IMR-90 (cell line): Measurements from ENCODE around the gene S100A3. TPM values are rescaled to one million over a fixed set of nuclear protein-coding genes. Genes with fewer than 3 reads are reported as not detected.

Experiments used
- ATAC-seq: fragments of 200-7000 bp; cut with Tn5 transposase; 2 replicates; pipeline ENCODE4 v1.9.1; 2020; ENCODE audit warnings: low read depth, mild to moderate bottlenecking, moderate library complexity
- BruUV-seq: library from RNA; stranded (reverse); fragments of 400-500 nt; replicated peaks from 2 replicates; lab custom pipeline; 2021; lab: Mats Ljungman, UMichigan
- CTCF ChIA-PET: fragments of 300-600 bp; formaldehyde crosslinking; extraction: SDS; loops from one replicate; lab custom pipeline; 2021; ENCODE audit warnings: antibody characterized with exemption; lab: Yijun Ruan, JAX
- POLR2A ChIA-PET: fragments of 300-600 bp; sonication (Branson Sonifier 250); formaldehyde crosslinking; loops from one replicate; lab custom pipeline; 2022; ENCODE audit warnings: antibody characterized with exemption; ENCODE audit not compliant: unreplicated experiment; lab: Charles Lee
- DNase-seq: peaks from one replicate; pipeline ENCODE4 v3.0.0; 2013
- H2AFZ ChIP-seq: replicated peaks from 2 replicates; pipeline ENCODE3; 2013; ENCODE audit warnings: low read length, mild to moderate bottlenecking; ENCODE audit not compliant: poor library complexity
- H2AK5ac ChIP-seq: 2 replicates; pipeline ENCODE4 v1.6.1; 2013; ENCODE audit warnings: low read depth, low read length, inconsistent platforms
- H2AK9ac ChIP-seq: replicated peaks from 2 replicates; pipeline ENCODE3; 2013; ENCODE audit warnings: mild to moderate bottlenecking, low read depth, low read length, moderate library complexity; ENCODE audit not compliant: poor library complexity
- H2BK120ac ChIP-seq: 2 replicates; pipeline ENCODE4 v1.6.1; 2013; ENCODE audit warnings: low read depth, low read length, inconsistent platforms
- H2BK15ac ChIP-seq: 3 replicates; pipeline ENCODE4 v1.6.1; 2013; ENCODE audit warnings: low read depth, low read length, inconsistent platforms
- H2BK20ac ChIP-seq: 2 replicates; pipeline ENCODE4 v1.6.1; 2013; ENCODE audit warnings: low read depth, mild to moderate bottlenecking, inconsistent platforms, low read length, moderate library complexity
- H2BK5ac ChIP-seq: 2 replicates; pipeline ENCODE4 v1.6.1; 2013; ENCODE audit warnings: mild to moderate bottlenecking, low read depth, low read length, inconsistent platforms; ENCODE audit not compliant: poor library complexity, severe bottlenecking
- H3K14ac ChIP-seq: replicated peaks from 2 replicates; pipeline ENCODE4 v1.6.1; 2013; ENCODE audit warnings: low read depth, low read length, inconsistent platforms
- H3K18ac ChIP-seq: 2 replicates; pipeline ENCODE4 v1.6.1; 2013; ENCODE audit warnings: low read depth, low read length, control low read depth
- H3K23ac ChIP-seq: 2 replicates; pipeline ENCODE4 v1.6.1; 2013; ENCODE audit warnings: low read depth, low read length, inconsistent platforms
- H3K27ac ChIP-seq: 2 replicates; pipeline ENCODE4 v1.5.1; 2013; ENCODE audit warnings: mild to moderate bottlenecking, control low read depth, low read length; ENCODE audit not compliant: insufficient read depth
- H3K27me3 ChIP-seq: 2 replicates; pipeline ENCODE4 v1.6.1; 2013; ENCODE audit warnings: low read length; ENCODE audit not compliant: control insufficient read depth, insufficient read depth
- H3K36me3 ChIP-seq: 2 replicates; pipeline ENCODE4 v1.6.1; 2013; ENCODE audit warnings: low read length, mixed read lengths; ENCODE audit not compliant: control insufficient read depth, insufficient read depth
- H3K4ac ChIP-seq: 2 replicates; pipeline ENCODE4 v1.6.1; 2013; ENCODE audit warnings: low read depth, low read length, inconsistent platforms
- H3K4me1 ChIP-seq: 2 replicates; pipeline ENCODE4 v1.6.1; 2013; ENCODE audit warnings: low read length, mixed read lengths; ENCODE audit not compliant: control insufficient read depth, insufficient read depth
- H3K4me2 ChIP-seq: 2 replicates; pipeline ENCODE4 v1.6.1; 2013; ENCODE audit warnings: low read depth, mild to moderate bottlenecking, control low read depth, low read length, moderate library complexity
- H3K4me3 ChIP-seq: 2 replicates; pipeline ENCODE4 v1.5.1; 2013; ENCODE audit warnings: low read depth, mild to moderate bottlenecking, control low read depth, low read length, moderate library complexity; ENCODE audit not compliant: insufficient read depth
- H3K56ac ChIP-seq: 2 replicates; pipeline ENCODE4 v1.6.1; 2013; ENCODE audit warnings: low read length, inconsistent platforms; ENCODE audit not compliant: insufficient read depth; ENCODE audit errors: extremely low read depth
- H3K79me1 ChIP-seq, 2 experiments: 2 replicates each; pipeline ENCODE4 v1.6.1; 2013; ENCODE audit warnings: low read length in 2 of 2, inconsistent platforms in 1 of 2, low read depth in 1 of 2
- H3K9ac ChIP-seq: 2 replicates; pipeline ENCODE4 v1.6.1; 2013; ENCODE audit warnings: low read depth, low read length, control low read depth
- H3K9me1 ChIP-seq: 2 replicates; pipeline ENCODE4 v1.6.1; 2013; ENCODE audit warnings: low read length, inconsistent platforms; ENCODE audit not compliant: insufficient read depth
- H3K9me3 ChIP-seq: 2 replicates; pipeline ENCODE4 v1.6.1; 2013; ENCODE audit warnings: low read length; ENCODE audit not compliant: control insufficient read depth, insufficient read depth
- H4K20me1 ChIP-seq: 2 replicates; pipeline ENCODE4 v1.6.1; 2013; ENCODE audit warnings: low read length, inconsistent platforms; ENCODE audit not compliant: insufficient read depth
- H4K5ac ChIP-seq: 2 replicates; pipeline ENCODE4 v1.6.1; 2013; ENCODE audit warnings: mild to moderate bottlenecking, low read depth, low read length, control low read depth
- H4K8ac ChIP-seq, 2 experiments: 2 replicates each; pipeline ENCODE4 v1.6.1; 2013; ENCODE audit warnings: low read depth in 2 of 2, low read length in 2 of 2, control low read depth in 1 of 2, inconsistent platforms in 1 of 2
- H4K91ac ChIP-seq: 2 replicates; pipeline ENCODE4 v1.6.1; 2013; ENCODE audit warnings: low read depth, low read length, inconsistent platforms; ENCODE audit not compliant: insufficient read depth
- BHLHE40 ChIP-seq: fragments of 150-350 bp; IDR thresholded peaks from 2 replicates; pipeline ENCODE4 v1.6.1; 2016; ENCODE audit warnings: mild to moderate bottlenecking, low read depth, low read length
- CHD1 ChIP-seq: IDR thresholded peaks from 2 replicates; pipeline ENCODE4 v1.6.1; 2012; ENCODE audit warnings: low read depth, low read length, improper control_type of control experiment
- FOS ChIP-seq: fragments of 150-350 bp; IDR thresholded peaks from 2 replicates; pipeline ENCODE4 v1.6.1; 2016; ENCODE audit warnings: low read depth, low read length
- MXI1 ChIP-seq: IDR thresholded peaks from 2 replicates; pipeline ENCODE4 v1.6.1; 2012; ENCODE audit warnings: low read depth, mild to moderate bottlenecking, low read length, moderate library complexity, borderline replicate concordance
- NFE2L2 ChIP-seq: fragments of 150-350 bp; IDR thresholded peaks from 2 replicates; pipeline ENCODE4 v1.6.1; 2016; ENCODE audit warnings: low read depth, mild to moderate bottlenecking, low read length
- WGBS, 2 experiments: methylation state at CpG; one replicate each; pipeline versions ENCODE4 v1.1.5 to v1.1.7; 2013; ENCODE audit warnings: missing lambda C conversion rate in 2 of 2; ENCODE audit not compliant: insufficient read length in 1 of 2; ENCODE audit errors: extremely low coverage in 2 of 2; 5-methylcytosine and 5-hydroxymethylcytosine counted together
- dilution Hi-C: fragments of 300-500 bp; cut with HindIII; formaldehyde crosslinking; loops from one replicate; pipeline ENCODE4 v1.14.3; 2018; ENCODE audit warnings: low sequenced_read_pairs; ENCODE audit not compliant: unreplicated experiment
- in situ Hi-C: fragments of 300-500 bp; cut with MboI; formaldehyde crosslinking; loops from 3 replicates; pipeline ENCODE4 v1.14.3; 2019; ENCODE audit warnings: low sequenced_read_pairs, inconsistent platforms, mixed read lengths
- intact Hi-C: fragments of 100-400 bp; cut with micrococcal nuclease; formaldehyde crosslinking; loops from 2 replicates; pipeline ENCODE4 v1.10.0; 2022
- polyA plus RNA-seq, 3 experiments: library from polyadenylated mRNA; depleted of rRNA; stranded (reverse); fragments of >200 nt; gene quantifications; 2 replicates each; pipeline ENCODE4 v1.2.3, GENCODE V29; 2012; ENCODE audit warnings: low replicate concordance in 1 of 3
- total RNA-seq: library from RNA; depleted of rRNA; stranded (reverse); fragments of >200 nt; gene quantifications from 2 replicates; pipeline ENCODE4 v1.2.3, GENCODE V29; 2012
- TF ChIP-seq, protein P1 (sequence below): fragments of 150-350 bp; IDR thresholded peaks from 2 replicates; pipeline ENCODE4 v1.6.1; 2016; ENCODE audit warnings: low read depth, mild to moderate bottlenecking, low read length, moderate library complexity, borderline replicate concordance

S100A3 gene
- total and polyA plus RNA-seq, 2 of the 4 experiments (the other 2 are of a cell fraction) = 2.9 to 4.5 TPM

DNA sequence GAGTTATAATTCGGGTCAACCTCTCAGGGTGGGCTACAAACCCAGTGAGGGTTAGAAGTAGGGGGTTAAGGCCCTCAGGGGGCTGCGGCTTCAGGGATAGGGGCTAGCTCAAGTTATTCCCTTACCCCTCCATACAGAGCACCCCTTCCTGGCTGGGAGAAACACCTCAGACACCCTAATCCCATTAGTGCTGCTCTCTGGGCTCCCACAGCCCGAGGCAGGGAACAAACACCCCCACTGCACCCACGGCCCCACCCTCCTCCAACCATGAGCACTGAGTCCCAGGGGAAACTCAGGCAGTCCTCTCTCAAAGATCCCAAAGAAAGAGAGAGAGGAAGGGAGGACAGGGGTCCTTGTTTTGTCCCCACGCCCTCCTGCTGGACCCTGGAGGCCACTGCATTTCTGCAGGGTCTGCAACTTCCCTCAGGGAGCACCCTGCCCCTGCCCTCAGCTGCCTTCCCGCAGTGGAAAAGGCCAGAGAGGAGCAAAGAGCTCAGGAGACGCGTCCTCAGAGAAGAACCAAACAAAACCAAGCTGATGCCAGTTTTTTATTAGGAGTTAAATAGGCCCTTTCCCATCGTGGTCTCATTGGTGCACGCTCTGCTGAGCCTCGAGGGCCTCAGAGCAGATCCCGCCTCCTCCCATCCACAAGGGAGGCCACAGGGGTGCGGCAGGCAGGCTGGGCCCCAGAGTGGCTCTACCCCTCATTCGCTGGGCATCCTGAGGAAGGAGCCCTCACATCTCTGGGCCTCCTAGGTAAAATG is 2.1 kb downstream of the S100A3 start (continued):
- TF ChIP-seq, protein P1, sequence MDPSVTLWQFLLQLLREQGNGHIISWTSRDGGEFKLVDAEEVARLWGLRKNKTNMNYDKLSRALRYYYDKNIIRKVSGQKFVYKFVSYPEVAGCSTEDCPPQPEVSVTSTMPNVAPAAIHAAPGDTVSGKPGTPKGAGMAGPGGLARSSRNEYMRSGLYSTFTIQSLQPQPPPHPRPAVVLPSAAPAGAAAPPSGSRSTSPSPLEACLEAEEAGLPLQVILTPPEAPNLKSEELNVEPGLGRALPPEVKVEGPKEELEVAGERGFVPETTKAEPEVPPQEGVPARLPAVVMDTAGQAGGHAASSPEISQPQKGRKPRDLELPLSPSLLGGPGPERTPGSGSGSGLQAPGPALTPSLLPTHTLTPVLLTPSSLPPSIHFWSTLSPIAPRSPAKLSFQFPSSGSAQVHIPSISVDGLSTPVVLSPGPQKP = no peak

DNA sequence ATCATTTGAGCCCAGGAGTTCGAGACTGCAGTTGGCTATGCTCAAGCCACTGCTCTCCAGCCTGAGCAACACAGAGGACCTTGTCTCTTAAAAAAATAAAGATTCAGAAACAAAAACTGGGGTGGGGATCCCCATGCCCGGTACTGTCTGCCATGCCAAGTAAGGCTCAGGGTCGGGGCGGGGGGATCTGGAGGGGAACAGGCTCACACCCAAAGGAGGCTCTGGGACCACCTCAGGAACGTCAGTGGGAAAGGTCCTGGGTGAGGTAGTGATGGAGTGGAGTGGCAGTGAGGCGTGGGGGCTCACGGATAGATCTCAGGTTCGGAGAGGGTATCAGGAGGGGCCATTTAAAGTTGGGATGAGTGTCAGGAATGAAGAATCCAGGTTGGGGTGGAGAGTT is 2.7 kb downstream of the S100A3 start:
- Histone ChIP-seq H2AFZ (peak overlapping the region; percentile 53), H3K9me1 (peaks cover 54% of the 10 kb centered on the region), H3K27ac (no peak overlapping the region), H2AK9ac (peak overlapping the region; percentile 86), H3K79me1 (peaks cover 0 to 35% of the 10 kb centered on the region in 2 experiments; a peak in 3 of 4 replicates), H3K4ac (peak overlapping the region; percentile 99), H3K9ac (no peak overlapping the region), H3K56ac (no peak overlapping the region), H3K23ac (no peak overlapping the region), H3K27me3 (no peaks in the 10 kb centered on the region), H3K36me3 (no peaks in the 10 kb centered on the region), H2BK20ac (peak overlapping the region; percentile 30), H2BK5ac (no peak overlapping the region), H4K8ac (peak overlapping the region in 1 of 2 experiments; percentile 91; a peak in 2 of 4 replicates), H2AK5ac (peak overlapping the region; percentile 63), H4K5ac (no peak overlapping the region; the same call in 1 of the 2 replicates), H2BK120ac (peak overlapping the region; percentile 82), H4K20me1 (no peaks in the 10 kb centered on the region), H3K4me2 (no peak overlapping the region), H2BK15ac (peak overlapping the region; percentile 60; the same call in 1 of the 3 replicates), H4K91ac (peak overlapping the region; percentile 86), H3K14ac (0 out of 2 replicates have a peak overlapping the region, but pooled peaks have one; percentile 69), H3K4me1 (peaks cover 37% of the 10 kb centered on the region), H3K9me3 (no peaks in the 10 kb centered on the region), H3K4me3 (no peak overlapping the region), H3K18ac (no peak overlapping the region; the same call in 1 of the 2 replicates)
- intact Hi-C loops = no loop called here
- POLR2A ChIA-PET = no interaction called here
- in situ Hi-C loops = loop anchor here (25.0 kb wide), 1 partner anchor 416 kb away; the partner anchor contains the start of genes CREB3L4, CRTC2 and SLC39A1
- WGBS, 2 experiments = 90% methylated on average over 6 of the region's 8 CpGs; no CpG with 5 or more reads in 1 of the 2 experiments
- TF ChIP-seq CHD1 (no peak), FOS (no peak), MXI1 (no peak), BHLHE40 (no peak), NFE2L2 (no peak)
- TF ChIP-seq, protein P1 = no peak
- CTCF ChIA-PET = no interaction called here
- dilution Hi-C loops = no loop called here
- no peak for ATAC-seq
- BruUV-seq = no TSS peak
- no peak for DNase-seq
